Stimulated activated CD4-positive, alpha-beta T cell treated with anti-CD3 and anti-CD28 coated beads, Interleukin-2, amount 100 ng/mL, for 4 hours (primary cell): ENCODE measurements around the gene REXO1.

Experiments used
- DNase-seq: peaks from one replicate; pipeline ENCODE4 v3.0.0-alpha.2; 2020; ENCODE audit warnings: low read depth

The REXO1 gene

DNA sequence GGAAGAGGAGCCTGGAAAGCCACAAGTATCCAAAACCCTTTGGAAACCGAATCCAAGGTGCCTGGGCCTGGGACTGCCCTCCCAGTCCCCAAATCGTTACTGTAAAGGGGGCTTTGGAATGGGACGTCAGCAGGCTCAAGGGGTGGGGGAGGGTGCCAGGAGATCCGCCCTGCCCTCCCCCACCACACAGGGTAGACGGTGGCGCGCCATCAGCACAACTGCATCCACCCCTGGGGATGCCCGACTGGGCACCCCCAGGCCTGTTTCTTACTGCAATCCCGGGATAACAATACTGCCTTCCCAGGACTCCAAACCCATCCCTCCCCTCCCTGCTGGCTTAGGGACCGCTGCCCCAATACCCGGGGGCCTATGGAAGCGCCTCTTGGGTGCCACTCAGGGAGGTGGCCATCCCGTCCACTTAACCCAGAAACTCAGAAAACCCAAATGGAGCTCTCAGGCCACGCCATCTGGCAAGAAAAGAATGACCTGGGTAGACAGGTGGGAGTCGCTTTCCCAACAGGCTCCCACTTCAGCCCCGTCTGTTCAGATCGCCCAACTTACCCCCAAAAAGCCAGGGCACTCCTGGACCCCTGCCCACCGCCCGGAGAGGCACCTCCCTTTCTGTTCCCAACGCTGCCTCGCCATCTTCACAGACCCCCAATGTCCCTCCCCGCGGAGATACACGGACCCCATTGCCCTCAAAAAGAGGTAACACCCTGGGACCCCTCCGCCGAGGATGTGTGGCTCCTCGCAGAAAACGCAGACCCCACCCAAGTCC is 12.7 kb upstream of the REXO1 start:
- no peak for DNase-seq

DNA sequence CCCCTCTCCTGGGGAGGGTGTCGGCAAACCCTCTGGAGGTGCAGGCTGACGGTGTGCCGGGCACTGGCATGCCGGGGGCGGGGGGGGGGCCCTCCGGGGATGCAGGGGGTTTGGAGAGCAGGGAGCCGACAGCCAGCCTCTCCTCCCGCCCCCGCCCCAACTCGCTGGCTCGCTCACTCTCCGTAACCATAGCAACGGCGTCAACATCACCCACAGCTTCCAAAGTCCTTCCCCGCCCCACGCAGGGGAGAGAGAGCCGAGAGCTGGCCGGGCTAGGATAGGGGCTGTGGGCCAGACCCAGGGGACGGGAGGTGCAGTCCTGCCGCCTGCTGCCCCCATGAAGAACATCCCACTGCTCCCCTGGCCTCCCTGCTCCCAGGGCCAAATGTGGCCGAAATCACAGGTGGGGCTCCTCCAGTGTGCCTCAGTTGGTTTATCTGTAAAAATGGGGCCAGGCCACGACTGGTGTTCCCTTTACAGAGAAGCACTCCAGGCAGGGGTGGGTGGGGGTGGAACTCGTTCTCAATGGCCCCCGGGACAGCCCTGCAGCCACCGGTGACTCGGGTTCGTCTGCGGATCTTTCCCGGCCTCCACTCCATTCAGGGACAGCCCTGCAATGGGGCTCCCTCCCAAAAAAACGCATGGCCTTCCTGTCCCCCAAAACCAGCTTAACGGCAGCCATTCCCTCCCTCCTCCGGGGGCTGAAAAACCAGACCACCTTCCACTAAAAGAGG is 11.9 kb upstream of the REXO1 start:
- peak; percentile 51 for DNase-seq

- no peak for DNase-seq
Measured at GRCh38 chr19:1859331-1859781, 11.1 kb upstream of the REXO1 start.

DNA sequence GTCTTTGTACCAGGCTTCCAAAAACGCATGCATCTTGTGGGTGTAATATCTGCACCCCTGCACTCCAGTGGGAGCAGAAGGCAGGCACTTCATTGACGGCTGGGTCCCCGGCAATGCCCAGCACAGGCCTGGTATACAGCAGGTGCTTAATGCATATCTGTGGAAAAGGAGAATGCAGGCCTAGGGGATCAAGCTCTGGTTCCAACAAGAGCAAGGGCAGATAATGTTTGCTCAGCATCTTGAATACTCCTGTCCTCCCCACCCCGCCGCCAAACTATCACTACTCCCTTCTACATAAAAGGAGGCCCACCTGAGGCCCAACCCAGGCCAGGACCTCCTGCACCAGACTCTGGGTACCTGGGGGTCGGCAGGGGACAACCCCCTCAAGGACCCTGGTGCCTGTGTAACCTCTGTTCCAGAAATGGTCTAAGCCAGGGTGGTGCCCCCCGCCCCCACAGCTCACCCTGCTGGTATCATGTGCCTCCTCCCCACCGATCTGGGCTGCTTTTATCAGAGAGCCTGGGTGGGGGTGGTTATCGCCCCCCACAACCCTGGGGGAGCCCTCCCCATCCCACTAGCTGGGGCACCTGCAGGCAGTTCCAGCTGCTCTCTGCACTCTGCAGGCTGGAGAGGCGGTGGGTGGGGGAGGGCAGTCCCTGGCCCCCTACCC is 10.3 kb upstream of the REXO1 start:
- no peak for DNase-seq

DNA sequence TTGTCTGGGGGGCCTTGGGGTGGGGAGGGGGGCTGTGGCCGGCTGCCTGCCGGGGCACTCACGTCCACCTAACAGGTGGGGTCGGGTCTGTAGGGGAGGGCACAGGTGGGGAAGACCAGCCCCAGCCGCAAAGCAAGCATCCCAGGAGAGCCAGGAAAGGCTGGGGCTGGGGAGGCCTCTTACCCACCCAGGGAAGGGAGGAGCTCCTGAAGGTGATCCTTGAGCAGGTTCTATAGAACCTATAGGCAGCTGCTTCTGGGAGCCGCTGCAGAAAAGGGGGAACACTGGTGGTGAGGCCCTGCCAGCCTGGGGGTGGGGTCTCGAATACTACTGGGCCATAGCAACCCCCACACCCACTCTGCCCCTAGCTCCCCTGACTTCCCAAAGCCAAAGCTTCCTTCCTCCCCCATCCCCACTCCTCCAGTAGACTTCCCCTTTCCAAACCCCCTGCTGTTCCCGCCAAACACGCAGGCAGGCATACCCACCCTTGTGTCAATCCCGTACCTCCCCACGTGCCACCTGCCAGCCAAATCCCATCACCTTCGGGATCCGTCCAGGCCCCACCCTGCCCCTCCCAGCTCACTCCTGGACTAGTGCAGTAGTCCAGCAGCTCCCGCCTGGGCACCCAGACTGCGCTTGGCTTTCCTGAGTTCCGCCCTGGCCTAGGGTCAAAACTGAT is 9.5 kb upstream of the REXO1 start:
- no peak for DNase-seq

DNA sequence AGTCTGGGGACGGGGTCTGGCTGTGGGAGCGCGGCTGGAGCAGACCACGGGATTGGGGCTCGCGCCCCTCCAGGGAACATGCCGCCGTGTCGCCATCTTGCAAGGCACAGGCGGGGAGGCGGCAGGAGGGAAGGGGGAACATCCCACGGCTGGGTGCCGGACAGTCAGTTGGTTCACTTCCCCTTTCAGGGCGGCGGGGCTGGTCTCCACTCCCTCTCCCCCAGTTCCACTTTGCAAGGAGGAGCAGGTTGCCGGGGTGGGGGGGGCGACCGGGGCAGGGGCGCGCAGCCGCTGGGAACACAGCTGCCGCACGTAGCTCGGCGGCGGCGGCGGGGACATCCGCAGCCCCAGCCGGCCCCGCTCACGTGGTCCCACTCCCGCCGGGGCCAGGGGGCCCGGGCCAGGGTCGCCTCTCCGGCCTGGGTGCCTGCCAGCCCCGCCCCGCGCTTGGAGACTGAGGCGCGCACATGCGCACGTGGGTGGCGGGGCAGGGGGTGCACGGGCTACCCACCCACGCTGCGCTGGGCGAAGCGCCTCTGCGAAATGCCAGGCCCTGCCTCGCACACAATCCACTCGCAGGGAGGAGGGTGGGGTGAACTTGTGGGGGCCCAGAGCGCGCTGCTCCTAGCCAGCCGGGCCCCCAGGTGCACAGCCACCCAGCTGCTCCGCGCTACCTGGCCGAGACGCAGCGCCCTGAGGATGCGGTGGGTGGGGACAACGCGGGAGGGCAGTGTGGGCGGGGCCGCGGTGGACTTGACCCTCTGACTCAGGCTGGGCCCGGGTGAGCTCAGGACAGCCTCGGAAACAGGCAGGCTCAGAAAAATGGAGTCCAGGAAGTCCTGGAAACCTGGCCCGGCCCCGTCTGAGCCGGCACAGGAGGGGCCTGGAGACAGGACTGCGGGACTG is 8.7 kb upstream of the REXO1 start:
- DNase-seq: peak; percentile 62

GRCh38 chr19:1856345-1856697 is 8.0 kb upstream of the REXO1 start:
- DNase-seq: no peak

- DNase-seq: no peak
Measured at GRCh38 chr19:1855828-1856255, 7.6 kb upstream of the REXO1 start.

- peak; percentile 56 for DNase-seq
Measured at GRCh38 chr19:1855040-1855827, 7.0 kb upstream of the REXO1 start.

DNA sequence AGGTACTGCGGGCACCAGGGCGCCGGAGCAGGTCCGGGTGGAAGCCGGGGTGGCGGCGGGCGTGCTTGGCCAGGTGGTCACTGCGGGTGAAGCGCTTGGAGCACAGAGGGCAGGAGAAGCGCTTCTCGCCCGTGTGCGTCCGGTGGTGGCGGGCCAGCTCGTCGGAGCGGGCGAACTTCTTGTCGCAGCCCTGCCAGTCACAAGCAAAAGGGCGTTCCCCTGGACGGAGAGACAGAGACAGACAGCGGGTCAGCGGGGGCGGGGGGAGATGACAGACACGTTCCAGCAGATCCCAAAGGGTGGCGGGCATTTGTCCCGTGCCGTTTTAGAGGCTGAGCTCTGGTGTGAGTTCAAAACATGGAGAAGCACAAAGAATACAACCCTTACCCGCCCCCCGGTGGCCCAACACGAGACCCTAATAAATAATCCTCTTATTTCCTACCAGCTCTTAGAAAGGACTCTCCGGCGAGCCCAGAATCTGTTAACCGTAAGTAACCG is 6.3 kb upstream of the REXO1 start:
- no peak for DNase-seq

- DNase-seq: no peak
Measured at GRCh38 chr19:1854039-1854541, 5.8 kb upstream of the REXO1 start.

GRCh38 chr19:1853295-1854038 is 5.2 kb upstream of the REXO1 start:
- peak; percentile 63 for DNase-seq

DNA sequence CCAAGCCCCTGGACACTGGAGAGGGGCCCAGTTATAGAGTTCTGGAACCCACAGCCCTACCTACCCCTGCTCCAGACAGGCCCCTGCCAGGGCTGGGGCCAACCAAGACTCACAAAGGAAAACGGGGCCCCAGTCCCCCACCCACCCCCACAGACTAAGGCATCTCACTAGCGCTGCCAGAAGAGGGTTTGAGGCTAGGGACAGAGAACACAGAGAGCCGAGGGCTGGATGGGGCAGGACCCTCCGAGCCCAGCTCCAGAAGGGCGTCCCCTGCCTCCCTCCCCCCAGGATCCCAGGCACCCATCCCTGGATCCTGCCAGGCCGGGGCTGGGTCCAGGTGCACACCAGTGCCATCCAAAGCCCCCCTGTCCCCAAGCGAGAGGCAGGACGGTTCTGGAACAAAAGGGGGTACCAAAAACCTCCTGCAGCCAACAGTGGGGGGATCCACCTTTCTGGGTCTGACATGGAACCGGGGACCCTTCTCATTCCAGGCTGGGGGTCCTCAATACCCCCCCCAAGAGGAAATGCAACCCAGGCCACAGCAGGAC is 4.4 kb upstream of the REXO1 start:
- no peak for DNase-seq

DNA sequence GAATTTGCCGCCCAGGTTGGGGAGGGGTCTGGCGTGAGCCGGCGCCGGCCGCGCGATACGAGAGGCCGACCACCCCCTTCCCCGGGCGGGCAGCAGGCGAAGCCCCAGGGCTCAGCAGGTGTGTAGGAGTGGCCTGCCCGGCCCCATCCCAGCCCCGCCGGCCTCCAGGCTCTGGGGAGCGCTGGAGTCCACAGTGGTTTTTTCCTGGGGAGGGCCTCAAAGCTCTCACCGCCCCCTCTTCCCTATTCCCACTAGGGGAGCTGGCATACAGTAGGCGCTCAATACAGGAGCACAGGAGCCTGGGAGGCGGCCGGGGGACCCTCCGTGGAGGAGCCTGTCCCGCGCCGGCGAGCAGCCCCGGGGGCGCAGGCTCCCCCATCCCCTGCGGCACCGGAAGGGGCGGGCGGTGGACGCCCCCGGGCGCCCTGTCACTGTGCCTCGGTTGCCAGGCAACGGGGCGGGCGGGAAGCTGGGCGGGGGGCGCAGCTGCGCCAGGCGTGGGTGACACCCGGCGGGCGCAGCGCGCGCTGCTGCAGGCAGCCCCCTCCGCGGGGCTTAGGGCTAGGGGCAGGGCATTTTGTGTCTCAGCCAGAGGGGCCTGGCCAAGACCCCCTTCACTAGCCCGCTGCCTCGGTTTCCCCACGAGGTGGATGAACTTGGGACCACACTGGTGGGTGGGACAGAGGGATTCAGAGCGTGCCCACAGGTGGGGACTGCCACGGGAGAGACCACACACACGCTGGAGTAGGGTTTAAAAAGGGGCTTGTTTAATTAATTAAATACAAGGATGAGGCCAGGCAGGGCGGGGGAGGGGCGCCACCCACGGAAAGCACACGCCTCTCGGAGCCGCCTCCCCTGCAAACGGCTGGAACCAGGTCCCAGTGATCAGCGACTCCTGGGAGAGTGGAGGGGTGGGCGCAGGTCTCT is 3.6 kb upstream of the REXO1 start:
- peak; percentile 83 for DNase-seq

GRCh38 chr19:1850809-1851653 is 2.7 kb upstream of the REXO1 start:
- no peak for DNase-seq

DNA sequence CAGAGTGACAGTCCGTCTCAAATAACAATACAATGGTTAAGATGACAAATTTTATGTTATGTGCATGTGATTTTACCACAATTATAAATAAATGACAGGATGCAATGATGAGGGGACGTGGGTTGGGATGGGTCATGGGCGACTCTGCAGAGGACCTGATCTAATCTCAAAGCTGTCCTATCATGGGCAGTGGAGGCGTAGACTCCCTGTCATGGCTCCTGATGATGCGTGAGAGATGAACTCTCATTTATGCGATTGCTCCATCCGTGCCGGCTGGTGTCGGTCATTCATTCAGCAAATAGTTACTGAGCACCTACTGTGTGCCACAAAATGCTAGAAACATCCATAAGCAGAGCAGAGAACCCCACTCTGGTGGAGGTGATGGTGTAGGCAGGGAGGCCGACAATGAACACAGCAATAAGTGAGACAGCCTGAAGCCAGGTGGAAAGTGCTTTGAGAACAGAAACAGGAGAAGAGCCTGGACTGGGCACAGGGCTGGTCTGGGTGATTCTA is 1.7 kb upstream of the REXO1 start:
- DNase-seq: no peak

- no peak for DNase-seq
Measured at GRCh38 chr19:1849132-1849474, 820 bp upstream of the REXO1 start.
